AG04449 (cell line): Measurements from ENCODE around the gene LAMA5.

Experiments used
- CTCF ChIA-PET: fragments of 350-600 bp; formaldehyde crosslinking; extraction: SDS; loops from one replicate; lab custom pipeline; 2021; ENCODE audit warnings: antibody characterized with exemption; lab: Yijun Ruan, JAX
- POLR2A ChIA-PET: fragments of 400-600, 350-600 bp; formaldehyde crosslinking; extraction: SDS; loops from one replicate; lab custom pipeline; 2020; ENCODE audit warnings: antibody characterized with exemption, inconsistent platforms; lab: Yijun Ruan, JAX
- DNase-seq: peaks from one replicate; pipeline ENCODE4 v3.0.0-alpha.2; 2010; ENCODE audit warnings: low read depth, low spot score
- H3K4me3 ChIP-seq: 2 replicates; pipeline ENCODE4 v1.5.1; 2011; ENCODE audit warnings: low read depth, mild to moderate bottlenecking, control low read depth, low read length
- CTCF ChIP-seq: IDR thresholded peaks from one replicate; pipeline ENCODE4 v1.5.1; 2011; ENCODE audit warnings: mild to moderate bottlenecking, moderate library complexity, low read length, control low read depth, inconsistent platforms; ENCODE audit not compliant: insufficient read depth; ENCODE audit errors: missing control alignments

The LAMA5 gene

GRCh38 chr20:62412194-62413024 lies 45.3 kb upstream of the LAMA5 start:
- TF ChIP-seq CTCF = no peak
- ChIA-PET POLR2A (no interaction called here), CTCF (no interaction called here)

GRCh38 chr20:62411479-62412193 lies 44.5 kb upstream of the LAMA5 start:
- no peak for DNase-seq
- ChIA-PET CTCF (interaction anchor here (3.1 kb wide), 1 partner anchor 206 kb away, joined by 19 read pairs; no protein-coding TSS in a partner anchor), POLR2A (no interaction called here)
- no peak overlapping the region for H3K4me3 ChIP-seq
- no peak for TF ChIP-seq CTCF

More at GRCh38 chr20:62412194-62413024, 45.3 kb upstream of the LAMA5 start:
- H3K4me3 ChIP-seq = no peak overlapping the region
- no peak for DNase-seq

- ChIA-PET CTCF (interaction anchor here (1.0 to 3.1 kb wide), 4 partner anchors 20 to 380 kb away, joined by 3 to 19 read pairs (median 3); no protein-coding TSS in a partner anchor), POLR2A (no interaction called here)
- H3K4me3 ChIP-seq = no peak overlapping the region
- DNase-seq = no peak
- no peak for TF ChIP-seq CTCF
These were observed 43.8 kb upstream of the LAMA5 start for GRCh38 chr20:62410746-62411478.

GRCh38 chr20:62409931-62410745 lies 43.0 kb upstream of the LAMA5 start:
- TF ChIP-seq CTCF = peak; percentile 47
- ChIA-PET CTCF (interaction anchor here (1.0 to 3.1 kb wide), 4 partner anchors 21 to 381 kb away, joined by 3 to 19 read pairs (median 3); no protein-coding TSS in a partner anchor), POLR2A (no interaction called here)
- no peak overlapping the region for H3K4me3 ChIP-seq
- no peak for DNase-seq

- no peak for TF ChIP-seq CTCF
- no peak overlapping the region for H3K4me3 ChIP-seq
- no peak for DNase-seq
- POLR2A ChIA-PET = no interaction called here
- CTCF ChIA-PET = interaction anchor here (1.2 to 3.1 kb wide), 2 partner anchors 22 to 208 kb away, joined by 3 to 19 read pairs; no protein-coding TSS in a partner anchor
These were observed 42.2 kb upstream of the LAMA5 start for GRCh38 chr20:62409086-62409853.
